ENCODE data around the gene KMT2E. TPM values are rescaled to one million over a fixed set of nuclear protein-coding genes. Genes with fewer than 3 reads are reported as not detected.

Gene KMT2E
- total RNA-seq, 1 donor from 2014 or later, result 109 TPM

DNA sequence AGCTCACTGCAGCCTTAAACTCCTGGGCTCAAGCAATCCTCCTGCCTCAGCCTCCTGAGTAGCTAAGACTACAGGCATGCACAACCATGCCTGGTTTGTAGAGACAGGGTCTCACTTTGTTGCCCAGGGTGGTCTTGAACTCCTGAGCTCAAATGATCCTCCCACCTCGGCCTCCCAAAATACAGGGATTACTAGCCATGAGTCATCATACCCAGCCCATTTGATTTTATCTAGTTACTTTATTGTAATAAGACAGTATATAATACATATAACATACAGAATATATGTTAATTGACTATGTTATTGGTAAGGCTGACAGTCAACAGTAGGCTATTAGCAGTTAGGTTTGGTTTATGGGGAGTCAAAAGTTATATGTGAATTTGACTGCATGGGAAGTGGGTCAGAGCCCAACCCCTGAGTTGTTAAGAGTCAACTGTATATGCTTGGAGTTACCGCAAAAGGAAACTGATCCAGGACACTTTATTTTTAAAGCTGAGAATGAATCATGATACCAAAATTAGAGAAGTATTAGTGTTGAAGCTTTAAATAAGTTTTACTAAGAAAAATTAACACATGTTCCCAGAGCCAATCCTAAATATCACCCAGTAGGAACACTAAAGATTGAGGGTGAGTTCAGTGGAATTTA is 20.7 kb upstream of the KMT2E start:
- TF ChIP-seq, protein P1, sequence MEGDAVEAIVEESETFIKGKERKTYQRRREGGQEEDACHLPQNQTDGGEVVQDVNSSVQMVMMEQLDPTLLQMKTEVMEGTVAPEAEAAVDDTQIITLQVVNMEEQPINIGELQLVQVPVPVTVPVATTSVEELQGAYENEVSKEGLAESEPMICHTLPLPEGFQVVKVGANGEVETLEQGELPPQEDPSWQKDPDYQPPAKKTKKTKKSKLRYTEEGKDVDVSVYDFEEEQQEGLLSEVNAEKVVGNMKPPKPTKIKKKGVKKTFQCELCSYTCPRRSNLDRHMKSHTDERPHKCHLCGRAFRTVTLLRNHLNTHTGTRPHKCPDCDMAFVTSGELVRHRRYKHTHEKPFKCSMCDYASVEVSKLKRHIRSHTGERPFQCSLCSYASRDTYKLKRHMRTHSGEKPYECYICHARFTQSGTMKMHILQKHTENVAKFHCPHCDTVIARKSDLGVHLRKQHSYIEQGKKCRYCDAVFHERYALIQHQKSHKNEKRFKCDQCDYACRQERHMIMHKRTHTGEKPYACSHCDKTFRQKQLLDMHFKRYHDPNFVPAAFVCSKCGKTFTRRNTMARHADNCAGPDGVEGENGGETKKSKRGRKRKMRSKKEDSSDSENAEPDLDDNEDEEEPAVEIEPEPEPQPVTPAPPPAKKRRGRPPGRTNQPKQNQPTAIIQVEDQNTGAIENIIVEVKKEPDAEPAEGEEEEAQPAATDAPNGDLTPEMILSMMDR (IDR thresholded peaks at IDR 0.05; ENCODE audit: unreplicated experiment), result no peak
- H3K4me3 Mint-ChIP-seq, result no peak overlapping the region
- H3K36me3 Mint-ChIP-seq, result peaks cover 5% of the 10 kb centered on the region
- no peak for DNase-seq (ENCODE audit: low spot score in 2 of 2, unreplicated experiment in 2 of 2)
- no peak overlapping the region for H3K27ac Mint-ChIP-seq
- H3K27me3 Mint-ChIP-seq (ENCODE audit: low read depth), result no peaks in the 10 kb centered on the region
- peaks cover 20% of the 10 kb centered on the region for H3K4me1 Mint-ChIP-seq
- no peaks in the 10 kb centered on the region for H3K9me3 Mint-ChIP-seq

DNA sequence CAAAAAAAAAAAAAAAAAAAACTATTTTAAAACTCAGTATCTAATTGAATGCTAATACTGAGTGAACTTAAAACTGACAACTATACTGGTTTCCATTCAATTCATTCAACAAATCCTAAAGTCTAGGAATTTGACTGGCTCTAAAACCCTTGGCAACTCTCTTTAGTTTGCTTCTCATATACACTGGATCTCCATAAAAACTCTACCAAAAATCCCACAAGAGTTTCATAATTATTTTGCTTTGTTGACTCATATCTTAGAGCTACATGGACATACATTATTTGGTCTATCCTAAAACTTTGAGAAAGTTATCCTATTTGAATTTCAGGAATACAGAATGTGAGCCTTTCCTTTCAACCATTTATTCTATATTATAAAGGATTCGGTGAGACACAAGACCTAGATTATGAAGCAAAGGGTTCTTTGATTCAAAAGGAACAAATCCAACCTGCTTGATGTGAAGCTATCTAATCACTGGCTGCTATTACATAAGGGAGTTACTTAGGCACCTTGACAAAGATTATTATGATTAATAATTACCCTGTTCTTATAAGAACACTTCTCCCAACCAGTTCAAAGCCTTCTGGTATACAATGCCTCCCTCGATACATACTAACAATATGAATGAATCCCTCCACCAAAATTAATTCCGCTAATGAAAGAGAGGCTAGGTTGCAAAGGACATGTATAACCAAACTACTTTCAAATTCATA is 15.8 kb upstream of the KMT2E start:
- TF ChIP-seq, protein P1 (IDR thresholded peaks at IDR 0.05; ENCODE audit: unreplicated experiment), result no peak
- H3K4me1 Mint-ChIP-seq, result peaks cover 56% of the 10 kb centered on the region
- no peaks in the 10 kb centered on the region for H3K9me3 Mint-ChIP-seq
- no peak for DNase-seq (ENCODE audit: low spot score in 2 of 2, unreplicated experiment in 2 of 2)
- H3K4me3 Mint-ChIP-seq, result no peak overlapping the region
- no peaks in the 10 kb centered on the region for H3K27me3 Mint-ChIP-seq (ENCODE audit: low read depth)
- no peaks in the 10 kb centered on the region for H3K36me3 Mint-ChIP-seq
- H3K27ac Mint-ChIP-seq, result peak overlapping the region; percentile 81

DNA sequence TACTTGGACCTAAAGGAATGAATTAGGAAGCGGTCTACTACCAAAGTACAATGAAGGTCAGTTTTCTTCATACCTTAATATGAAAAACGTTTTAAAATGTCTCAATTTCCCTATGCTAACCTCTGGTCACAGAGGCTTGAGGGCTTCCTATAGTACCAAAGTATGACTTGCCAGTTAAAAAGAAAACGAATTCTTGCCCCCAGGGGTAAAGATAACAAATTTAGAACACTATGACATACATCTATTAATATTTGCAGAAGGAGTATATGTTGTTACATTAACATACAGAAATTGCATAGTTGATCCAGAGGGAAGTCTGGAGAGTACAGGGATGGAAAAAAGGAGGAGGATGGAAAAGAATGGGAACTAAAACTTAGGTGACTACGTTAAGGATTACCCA is 13.8 kb upstream of the KMT2E start:
- Mint-ChIP-seq H3K4me3 (no peak overlapping the region), H3K27me3 (ENCODE audit: low read depth) (no peaks in the 10 kb centered on the region), H3K36me3 (peaks cover 2% of the 10 kb centered on the region), H3K9me3 (no peaks in the 10 kb centered on the region), H3K27ac (peak overlapping the region; percentile 74), H3K4me1 (peaks cover 67% of the 10 kb centered on the region)
- no peak for DNase-seq (ENCODE audit: low spot score in 2 of 2, unreplicated experiment in 2 of 2)
- TF ChIP-seq, protein P1 (IDR thresholded peaks at IDR 0.05; ENCODE audit: unreplicated experiment), result no peak

DNA sequence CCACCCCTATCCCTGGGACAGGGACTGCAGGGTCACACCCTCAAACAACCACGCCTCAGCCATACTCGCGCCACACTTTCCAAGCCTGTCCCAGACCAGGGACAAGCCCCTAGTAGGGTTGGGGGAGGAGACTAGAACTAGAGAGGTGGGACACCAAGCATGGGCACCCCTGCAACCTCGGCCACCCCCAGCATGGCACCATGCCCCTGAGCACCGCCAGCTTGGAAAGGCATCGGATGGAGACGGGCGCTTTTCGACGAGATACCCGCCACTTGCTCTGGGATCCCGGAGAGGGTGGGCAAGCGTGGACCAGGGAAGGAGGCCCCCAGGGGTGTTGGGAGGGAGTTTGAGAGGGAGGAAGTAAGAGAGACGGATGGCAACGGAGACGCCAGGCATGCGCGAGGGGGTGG is 13.1 kb upstream of the KMT2E start:
- no peak overlapping the region for H3K4me3 Mint-ChIP-seq
- H3K9me3 Mint-ChIP-seq, result no peaks in the 10 kb centered on the region
- peaks cover 64% of the 10 kb centered on the region for H3K4me1 Mint-ChIP-seq
- peaks cover 3% of the 10 kb centered on the region for H3K36me3 Mint-ChIP-seq
- H3K27ac Mint-ChIP-seq, result peak overlapping the region; percentile 64
- no peaks in the 10 kb centered on the region for H3K27me3 Mint-ChIP-seq (ENCODE audit: low read depth)
- DNase-seq (ENCODE audit: low spot score in 2 of 2, unreplicated experiment in 2 of 2), result no peak
- TF ChIP-seq, protein P1 (IDR thresholded peaks at IDR 0.05; ENCODE audit: unreplicated experiment), result no peak

DNA sequence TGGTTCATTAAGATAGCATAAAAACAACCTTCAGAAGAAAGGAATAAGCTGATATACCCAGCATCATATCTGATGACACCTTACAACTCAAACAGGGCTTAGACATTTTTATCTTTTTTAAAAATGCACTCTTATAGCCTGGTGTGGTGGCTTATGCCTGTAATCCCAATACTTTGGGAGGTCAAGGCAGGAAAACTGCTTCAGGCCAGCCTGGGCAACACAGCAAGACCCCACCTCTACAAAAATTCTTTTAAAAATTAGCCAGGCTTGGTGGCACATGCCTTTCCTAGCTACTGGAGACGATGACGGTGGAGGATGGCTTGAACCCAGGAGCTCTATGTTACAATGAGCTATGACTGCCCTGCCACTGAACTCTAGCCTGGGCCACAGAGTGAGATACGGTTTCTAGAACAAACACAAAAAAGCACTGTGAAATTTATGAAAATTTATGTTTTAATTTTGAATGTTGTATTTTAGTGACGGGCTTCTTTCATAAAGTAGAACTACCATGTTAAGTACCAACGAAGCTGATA is 12.3 kb upstream of the KMT2E start:
- Mint-ChIP-seq H3K4me1 (peaks cover 66% of the 10 kb centered on the region), H3K27ac (peak overlapping the region; percentile 64), H3K9me3 (no peaks in the 10 kb centered on the region), H3K36me3 (peaks cover 3% of the 10 kb centered on the region), H3K27me3 (ENCODE audit: low read depth) (no peaks in the 10 kb centered on the region), H3K4me3 (no peak overlapping the region)
- no peak for DNase-seq (ENCODE audit: low spot score in 2 of 2, unreplicated experiment in 2 of 2)
- TF ChIP-seq, protein P1 (IDR thresholded peaks at IDR 0.05; ENCODE audit: unreplicated experiment), result no peak
